Measurements from ENCODE around the gene SF3A2.

SF3A2 gene

DNA sequence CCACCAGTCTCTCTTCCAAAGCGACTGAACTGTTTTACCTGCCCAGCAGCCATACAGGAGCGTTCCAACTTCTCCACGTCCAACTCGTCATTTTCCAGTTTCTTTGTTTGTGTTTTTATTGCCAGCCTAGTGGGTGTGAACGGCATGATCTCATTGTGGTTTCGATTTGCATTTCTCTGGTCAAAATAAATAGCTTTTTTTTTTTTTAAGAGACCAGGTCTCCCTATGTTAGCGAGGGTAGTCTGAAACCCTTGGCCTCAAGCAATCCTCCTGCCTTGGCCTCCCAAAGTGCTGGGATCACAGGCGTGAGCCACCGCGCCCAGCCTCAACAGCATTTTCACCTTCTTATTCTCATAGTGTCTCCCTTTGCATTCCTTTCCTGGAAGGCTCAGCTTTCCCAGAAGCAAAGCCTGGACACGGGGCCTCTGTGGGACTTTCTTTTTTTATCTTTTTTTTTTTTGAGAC, 23.7 kb downstream of the SF3A2 start:
- no peak for DNase-seq (ENCODE audit: extremely low read depth, low read depth)
- no peak overlapping the region for H3K4me3 ChIP-seq (replicated peaks; ENCODE audit: low read depth, low read length)
- no peak for TF ChIP-seq CTCF (IDR thresholded peaks at IDR 0.05; ENCODE audit: low read depth, low read length, missing control alignments)

DNA sequence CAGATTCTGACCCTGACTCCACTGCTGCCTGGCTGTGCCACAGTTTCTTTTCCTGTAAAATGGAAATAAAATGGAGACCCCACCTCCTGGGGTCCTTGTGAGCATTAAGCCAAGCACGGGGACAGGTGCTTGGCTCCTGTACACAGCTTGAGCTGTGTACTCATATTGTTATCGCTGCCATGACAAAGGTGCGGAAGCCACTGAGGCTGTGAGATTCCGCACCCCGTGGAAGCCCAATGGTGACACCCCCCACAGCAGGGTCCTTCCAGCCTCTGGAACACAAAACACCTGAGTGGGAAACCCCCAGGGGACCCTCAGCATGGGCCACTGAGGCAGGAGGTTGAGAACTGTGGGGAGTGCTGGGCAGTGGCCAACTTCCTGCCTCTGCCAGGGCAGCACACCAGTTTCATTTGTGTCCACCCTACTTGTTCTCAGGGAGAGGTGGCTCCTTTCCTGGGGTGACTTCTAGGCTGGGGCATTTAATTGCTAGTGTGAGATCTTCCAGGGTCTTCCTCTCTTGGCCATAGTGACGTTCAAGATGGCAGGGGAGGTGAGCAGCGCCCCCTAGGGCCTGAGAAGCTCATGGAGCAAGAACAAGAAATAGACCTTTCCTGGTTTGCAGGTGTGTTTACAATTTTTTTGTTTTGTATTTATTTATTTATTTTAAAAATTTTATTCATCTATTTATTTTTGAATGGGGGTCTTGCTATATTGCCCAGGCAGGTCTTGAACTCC, 25.0 kb downstream of the SF3A2 start:
- DNase-seq (ENCODE audit: extremely low read depth, low read depth): no peak
- TF ChIP-seq CTCF (IDR thresholded peaks at IDR 0.05; ENCODE audit: low read depth, low read length, missing control alignments): peak; percentile 84
- no peak overlapping the region for H3K4me3 ChIP-seq (replicated peaks; ENCODE audit: low read depth, low read length)

DNA sequence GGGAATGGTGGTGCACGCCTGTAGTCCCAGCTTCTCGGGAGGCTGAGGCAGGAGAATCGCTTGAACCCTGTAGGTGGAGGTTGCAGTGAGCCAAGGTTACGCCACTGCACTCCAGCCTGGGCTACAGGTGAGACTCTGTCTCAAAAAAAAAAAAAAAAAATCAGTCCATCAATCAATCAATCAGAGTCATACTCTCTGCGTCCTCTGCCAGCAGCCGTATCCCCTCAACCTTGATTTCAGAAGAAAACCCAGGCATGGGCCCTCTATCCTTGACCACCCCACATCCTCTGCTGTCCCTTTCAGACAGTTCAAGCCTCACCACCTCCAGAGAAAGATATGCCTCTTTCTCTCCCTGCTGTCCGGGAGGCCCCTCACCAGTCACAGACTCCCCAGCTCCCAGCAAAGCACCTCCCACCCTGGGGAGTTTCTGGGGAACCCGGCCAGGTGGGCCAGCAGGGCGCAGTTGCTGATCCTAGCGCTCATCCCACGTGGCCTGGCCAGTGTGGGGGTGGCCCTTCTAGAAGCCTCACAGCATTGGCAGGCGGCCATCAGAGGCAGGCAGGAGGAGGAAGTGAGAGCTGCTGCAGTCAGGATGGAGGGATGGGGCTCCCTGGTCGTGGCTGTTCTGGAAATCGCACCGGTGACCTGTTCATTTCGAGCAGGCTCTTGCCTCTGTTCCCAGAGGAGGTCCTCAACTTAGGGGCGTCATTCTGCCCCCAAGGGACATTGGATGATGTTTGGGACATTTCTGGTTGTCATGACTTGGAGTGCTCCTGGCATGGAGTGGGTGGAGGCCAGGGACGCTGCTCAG, 29.8 kb downstream of the SF3A2 start:
- no peak for DNase-seq (ENCODE audit: extremely low read depth, low read depth)
- H3K4me3 ChIP-seq (replicated peaks; ENCODE audit: low read depth, low read length): no peak overlapping the region
- TF ChIP-seq CTCF (IDR thresholded peaks at IDR 0.05; ENCODE audit: low read depth, low read length, missing control alignments): no peak

GRCh38 chr19:2268480-2268830, 31.8 kb downstream of the SF3A2 start:
- TF ChIP-seq CTCF (IDR thresholded peaks at IDR 0.05; ENCODE audit: low read depth, low read length, missing control alignments): no peak
- H3K4me3 ChIP-seq (replicated peaks; ENCODE audit: low read depth, low read length): peak overlapping the region; percentile 98
- DNase-seq (ENCODE audit: extremely low read depth, low read depth): no peak

GRCh38 chr19:2268861-2269243, 32.2 kb downstream of the SF3A2 start:
- peak overlapping the region; percentile 98 for H3K4me3 ChIP-seq (replicated peaks; ENCODE audit: low read depth, low read length)
- no peak for DNase-seq (ENCODE audit: extremely low read depth, low read depth)
- no peak for TF ChIP-seq CTCF (IDR thresholded peaks at IDR 0.05; ENCODE audit: low read depth, low read length, missing control alignments)

GRCh38 chr19:2269244-2270156, 32.9 kb downstream of the SF3A2 start:
- no peak for TF ChIP-seq CTCF (IDR thresholded peaks at IDR 0.05; ENCODE audit: low read depth, low read length, missing control alignments)
- peak overlapping the region; percentile 98 for H3K4me3 ChIP-seq (replicated peaks; ENCODE audit: low read depth, low read length)
- DNase-seq (ENCODE audit: extremely low read depth, low read depth): peak; percentile 80
